HG02571 (cell line): ENCODE results near the gene ZBTB32.
A peak's percentile ranks its signal among the peaks of the same experiment; 100 is the strongest.

ENCODE experiments used
- ATAC-seq: cut with Tn5 transposase; IDR thresholded peaks from one replicate; pipeline ENCODE4 v1.9.1; 2021; ENCODE audit warnings: mild to moderate bottlenecking, moderate library complexity; ENCODE audit not compliant: unreplicated experiment

ZBTB32 gene

DNA sequence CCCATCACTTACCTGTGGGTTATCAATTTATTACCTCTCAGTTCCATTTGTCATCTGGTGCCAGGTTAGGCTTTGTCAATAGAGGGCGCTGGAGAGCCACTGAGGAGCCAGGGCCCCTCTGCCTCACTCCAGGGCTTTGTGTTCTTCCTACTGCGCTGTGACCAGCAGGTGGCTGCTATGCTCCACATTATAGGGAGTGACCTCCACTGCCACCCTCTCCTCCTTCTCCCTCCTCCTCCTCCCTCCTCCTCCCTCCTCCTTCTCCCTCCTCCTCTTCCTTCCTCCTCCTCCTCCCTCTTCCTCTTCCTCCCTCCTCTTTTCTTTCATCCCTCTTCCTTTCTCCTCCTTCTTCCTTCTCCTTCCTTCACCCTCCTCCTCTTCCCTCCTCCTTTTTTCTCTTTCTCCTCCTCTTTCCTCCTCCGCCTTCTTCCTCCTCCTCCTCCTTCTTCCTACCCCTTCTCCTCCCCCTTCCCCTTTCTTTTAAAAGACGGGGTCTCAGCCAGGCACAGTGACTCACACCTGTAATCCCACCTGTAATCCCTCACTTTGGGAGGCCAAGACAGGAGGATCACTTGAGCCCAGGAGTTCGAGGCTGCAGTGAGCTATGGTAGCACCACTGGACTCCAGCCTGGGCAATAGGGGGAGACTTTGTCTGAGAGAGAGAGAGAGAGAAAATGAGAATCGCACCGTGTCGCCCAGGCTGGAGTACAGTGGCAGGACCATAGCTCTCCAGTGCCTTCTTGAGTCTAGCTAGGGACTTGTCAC is 10.3 kb upstream of the ZBTB32 start:
- ATAC-seq, result peak; percentile 78

DNA sequence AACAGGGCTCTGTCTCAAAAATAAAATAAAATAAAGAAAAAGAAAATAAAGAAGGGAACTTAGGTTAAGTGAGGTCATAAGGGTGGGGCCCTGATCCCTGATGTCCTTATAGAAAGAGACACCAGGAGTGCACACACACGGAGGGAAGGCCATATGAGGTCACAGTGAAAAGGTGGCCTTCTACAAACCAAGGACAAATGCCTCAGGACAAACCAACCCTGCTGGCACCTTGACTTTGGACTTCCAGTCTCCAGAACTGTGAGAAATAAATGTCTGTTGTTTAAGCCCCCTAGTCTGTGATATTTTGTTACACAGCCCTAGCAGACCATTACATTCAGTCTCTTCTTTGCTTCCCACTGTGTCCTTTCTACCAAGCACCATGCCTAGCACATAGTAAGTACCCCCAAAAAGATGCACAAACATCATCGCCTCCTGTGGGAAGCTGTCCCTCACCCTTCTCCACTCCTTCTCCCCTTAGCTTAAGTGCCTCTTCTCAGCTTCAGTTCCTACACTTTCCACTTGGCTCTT is 8.4 kb upstream of the ZBTB32 start:
- ATAC-seq, result no peak

DNA sequence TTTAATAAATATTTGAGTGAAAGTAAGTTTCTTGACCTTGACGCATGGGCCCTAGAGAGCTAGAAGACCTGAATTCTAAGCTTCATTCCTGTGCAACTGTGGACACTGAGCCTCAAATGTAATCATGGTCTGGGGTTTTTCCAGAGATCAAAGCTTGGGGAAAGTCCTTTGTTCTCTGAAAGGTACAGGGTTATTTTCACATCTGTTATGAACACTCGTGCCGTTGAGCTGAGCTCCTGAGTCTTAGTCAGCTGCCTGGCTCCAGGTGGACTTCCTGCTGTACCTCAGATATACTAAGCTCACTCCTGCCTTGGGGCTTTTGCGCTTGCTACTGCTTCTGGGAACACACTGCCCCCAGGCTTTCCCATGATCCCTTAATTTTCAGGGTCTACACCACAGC is 7.5 kb upstream of the ZBTB32 start:
- ATAC-seq, result no peak

DNA sequence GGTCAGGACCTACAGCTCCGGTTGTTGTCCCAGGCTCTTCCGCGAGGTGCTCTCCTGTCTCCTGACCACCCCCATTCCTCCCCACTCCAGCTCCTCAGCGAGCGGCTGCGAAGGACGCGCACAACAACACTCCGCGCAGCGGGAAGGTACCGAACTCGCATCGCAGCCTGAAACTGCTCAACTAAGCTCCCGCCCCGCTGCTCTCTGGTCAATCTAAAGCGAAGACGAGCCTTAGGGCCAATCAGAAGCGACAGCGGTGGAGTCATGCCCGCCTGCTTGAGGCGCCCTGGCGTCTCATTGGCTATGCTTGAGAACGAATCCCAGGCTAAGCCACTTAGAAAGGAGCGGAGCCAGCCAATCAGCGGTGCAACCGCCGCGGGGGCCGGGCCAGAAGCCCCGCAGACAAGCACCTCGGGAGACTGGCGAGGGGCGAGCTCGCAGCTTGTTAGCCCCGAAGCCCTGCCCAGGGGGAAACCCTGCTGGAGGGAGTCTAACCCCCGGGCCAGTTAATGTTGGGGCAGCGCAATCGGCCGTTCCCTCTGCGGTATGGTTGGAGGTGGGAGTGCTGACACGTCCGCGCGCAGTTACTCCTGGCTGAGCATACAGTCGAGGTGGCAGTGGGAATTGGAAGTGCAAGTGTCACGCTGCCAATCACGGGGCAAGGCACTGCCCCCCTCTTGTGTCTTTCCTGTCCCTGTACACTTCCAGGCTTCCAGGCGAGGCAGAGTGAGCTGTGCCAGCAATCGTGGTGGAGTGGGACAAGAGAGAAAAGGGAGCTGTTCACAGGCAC is 1.9 kb upstream of the ZBTB32 start:
- ATAC-seq, result peak; percentile 97

DNA sequence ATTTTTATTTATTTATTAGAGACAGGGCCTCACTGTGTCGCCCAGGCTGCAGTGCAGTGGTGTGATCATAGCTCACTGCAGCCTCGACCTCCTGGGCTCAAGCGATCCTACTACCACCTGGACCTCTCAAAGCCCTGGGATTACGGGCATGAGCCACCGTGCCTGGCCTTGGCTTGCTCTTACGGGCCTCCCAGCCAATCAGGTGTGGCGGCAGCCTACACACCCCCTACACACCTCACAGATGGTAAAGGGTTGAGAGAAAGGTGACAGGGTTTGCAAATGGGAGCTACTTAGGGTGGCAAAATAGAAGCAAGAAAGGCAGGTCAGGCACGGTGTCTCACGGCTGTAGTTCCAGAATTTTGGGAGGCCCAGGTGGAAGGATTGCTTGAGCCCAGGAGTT is 1.0 kb upstream of the ZBTB32 start:
- ATAC-seq, result no peak

DNA sequence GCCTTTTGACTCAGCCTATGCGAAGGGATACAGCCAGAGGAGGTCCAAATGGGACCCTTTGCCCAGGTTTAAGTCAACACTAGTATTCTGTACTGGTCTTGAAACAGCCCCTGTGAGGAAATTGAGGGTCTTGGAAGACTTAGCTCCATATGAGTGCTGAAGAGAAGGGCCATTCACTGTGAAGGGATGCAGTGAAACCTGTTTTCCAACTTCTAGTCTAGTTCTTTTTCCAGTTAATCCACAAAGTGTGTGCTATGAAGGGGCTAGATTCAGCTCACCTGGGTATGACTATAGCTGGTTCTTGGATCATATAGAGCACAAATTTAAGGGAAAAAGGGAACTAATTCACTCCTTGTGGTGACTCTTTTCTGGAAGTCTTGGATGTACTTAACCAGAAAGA is 4.0 kb downstream of the ZBTB32 start:
- no peak for ATAC-seq

DNA sequence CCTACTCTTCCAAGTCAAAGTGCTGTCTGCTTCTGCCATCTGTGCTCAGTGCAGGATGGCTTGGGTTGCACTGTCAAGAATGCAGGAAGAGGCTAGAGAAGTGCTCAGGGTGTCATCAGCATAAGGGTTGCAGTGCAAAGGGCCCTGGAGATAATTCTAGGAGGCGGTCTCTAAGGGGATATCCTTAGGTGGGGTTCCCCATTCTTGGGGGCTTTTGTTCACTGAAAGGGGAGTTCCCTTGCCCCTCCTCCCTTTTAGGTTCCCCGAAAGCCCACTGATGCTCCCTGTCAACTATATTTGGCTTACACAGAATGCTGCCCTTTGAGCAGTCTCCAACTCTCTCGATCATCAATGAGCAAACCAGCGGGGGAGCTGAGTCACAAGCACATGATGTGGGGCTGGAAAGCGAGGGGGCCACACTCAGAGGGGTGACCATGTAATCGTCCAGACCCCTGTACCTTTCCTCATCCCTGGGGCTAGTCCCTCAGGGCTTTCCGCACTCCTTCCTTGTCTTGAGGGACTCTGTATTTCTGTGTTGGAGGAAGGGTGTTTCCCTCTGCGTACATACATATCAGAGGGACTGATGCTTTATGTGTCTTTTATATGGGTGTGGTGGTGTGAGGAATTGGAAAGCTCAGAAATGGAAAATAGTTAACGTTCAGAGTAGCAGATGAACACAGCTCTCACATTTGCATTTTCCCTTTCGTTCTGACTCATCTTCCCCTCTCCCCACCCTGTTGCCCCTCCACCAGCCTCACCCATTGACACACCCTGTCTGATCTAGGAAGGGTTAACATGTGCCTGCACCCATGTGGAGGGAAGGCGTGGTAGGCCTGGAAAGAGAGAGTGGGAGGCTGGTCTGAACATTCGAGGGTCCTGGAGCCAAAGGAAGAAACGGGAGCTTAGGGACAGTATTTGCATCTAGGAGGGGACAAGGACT is 6.7 kb downstream of the ZBTB32 start:
- ATAC-seq, result no peak

DNA sequence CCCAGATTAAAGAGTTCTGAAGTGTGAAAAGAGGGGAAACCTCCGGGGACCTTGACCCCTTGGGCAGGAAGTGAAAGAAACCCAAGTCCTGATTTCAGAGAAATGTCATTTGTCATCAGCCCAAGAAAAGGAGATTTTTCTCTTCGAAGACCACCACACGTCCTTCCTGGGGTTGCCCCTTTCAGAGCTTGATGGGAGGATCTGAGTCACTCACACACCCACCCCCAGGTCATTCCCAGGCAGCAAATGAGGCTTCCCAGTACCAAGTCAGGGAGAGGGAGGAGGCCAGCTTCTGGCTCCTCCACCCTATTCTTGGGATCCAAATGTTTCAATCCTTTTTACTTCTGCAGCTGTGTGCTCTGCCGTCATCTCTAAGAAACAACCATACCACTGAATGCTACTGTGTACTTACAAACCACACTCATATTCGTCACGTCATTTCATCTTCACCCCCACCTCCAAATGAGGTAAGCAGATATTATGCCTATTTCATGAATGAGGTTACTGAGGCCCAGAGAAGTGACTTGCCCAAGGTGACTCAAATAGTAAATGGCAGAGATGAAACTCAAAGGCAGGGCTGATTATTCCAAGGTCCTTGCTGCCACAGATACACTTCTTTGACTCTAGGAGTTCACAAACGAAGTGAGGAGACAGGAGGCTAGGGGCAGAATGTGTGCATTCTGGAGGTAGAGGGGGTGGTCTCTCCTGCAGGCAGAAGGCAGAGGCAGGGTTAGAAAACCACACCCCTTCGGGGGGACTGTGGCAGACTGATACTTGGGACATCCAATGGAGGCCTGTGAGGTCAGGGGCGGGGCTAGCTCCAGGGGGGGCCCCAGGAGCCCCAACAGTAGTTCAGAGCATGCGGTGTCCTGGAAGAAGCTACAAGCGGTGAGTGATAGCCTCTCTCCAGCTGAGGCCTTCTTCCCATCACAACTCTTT is 8.5 kb downstream of the ZBTB32 start:
- no peak for ATAC-seq

DNA sequence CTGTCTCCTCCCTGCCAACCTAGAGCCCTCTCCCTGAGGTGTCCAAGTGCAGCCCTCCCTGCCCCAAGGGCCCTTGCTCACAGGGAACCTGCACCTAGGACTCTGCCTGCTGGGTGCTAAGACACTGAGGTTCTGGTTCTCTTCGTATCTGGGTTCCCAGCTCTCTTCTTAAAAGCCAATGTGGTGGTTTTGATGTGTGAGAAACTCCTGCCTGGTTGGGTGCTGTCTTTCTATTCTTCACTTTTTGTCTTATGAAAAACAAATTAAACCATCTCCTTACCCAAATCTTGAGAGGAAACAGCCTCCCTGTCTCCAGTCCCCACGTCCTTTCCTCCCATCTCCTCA is 9.1 kb downstream of the ZBTB32 start:
- no peak for ATAC-seq

DNA sequence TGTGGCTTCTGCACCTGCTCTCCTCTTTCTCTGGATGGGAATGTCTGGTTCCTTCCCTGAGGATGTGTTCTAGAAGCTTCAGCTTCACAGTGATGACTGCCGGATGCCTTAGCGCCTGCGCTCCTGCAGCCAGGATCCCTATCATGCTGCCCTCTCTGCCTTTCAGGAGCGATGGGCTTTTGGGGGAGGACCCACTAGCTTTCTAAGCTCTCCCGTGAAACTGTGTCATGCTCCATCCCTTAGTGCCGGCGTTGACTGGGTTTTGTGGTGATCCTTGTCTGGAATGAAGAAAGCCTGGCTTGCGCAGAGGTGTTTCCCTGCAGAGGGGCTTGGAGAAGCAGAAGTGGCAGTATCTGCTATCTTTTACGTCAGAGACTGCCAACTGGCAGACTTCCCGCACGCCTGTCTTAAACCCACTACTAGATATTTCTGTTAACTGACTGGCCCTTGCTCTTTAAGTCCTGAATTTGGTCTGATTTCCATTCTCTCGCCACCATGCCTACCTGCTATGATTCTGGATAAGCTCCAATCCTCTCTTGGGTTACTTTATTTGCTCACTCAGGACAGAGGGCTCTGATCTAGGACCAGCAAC is 9.6 kb downstream of the ZBTB32 start:
- no peak for ATAC-seq

DNA sequence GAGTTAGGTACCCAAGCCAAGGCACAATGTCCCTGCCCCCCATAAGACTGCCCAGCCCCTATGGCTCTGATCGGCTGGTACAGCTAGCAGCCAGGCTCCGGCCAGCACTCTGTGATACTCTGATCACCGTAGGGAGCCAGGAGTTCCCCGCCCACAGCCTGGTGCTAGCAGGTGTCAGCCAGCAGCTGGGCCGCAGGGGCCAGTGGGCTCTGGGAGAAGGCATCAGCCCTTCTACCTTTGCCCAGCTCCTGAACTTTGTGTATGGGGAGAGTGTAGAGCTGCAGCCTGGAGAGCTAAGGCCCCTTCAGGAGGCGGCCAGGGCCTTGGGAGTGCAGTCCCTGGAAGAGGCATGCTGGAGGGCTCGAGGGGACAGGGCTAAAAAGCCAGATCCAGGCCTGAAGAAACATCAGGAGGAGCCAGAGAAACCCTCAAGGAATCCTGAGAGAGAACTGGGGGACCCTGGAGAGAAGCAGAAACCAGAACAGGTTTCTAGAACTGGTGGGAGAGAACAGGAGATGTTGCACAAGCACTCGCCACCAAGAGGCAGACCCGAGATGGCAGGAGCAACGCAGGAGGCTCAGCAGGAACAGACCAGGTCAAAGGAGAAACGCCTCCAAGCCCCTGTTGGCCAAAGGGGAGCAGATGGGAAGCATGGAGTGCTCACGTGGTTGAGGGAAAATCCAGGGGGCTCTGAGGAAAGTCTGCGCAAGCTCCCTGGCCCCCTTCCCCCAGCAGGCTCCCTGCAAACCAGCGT is 10.4 kb downstream of the ZBTB32 start:
- ATAC-seq, result no peak

DNA sequence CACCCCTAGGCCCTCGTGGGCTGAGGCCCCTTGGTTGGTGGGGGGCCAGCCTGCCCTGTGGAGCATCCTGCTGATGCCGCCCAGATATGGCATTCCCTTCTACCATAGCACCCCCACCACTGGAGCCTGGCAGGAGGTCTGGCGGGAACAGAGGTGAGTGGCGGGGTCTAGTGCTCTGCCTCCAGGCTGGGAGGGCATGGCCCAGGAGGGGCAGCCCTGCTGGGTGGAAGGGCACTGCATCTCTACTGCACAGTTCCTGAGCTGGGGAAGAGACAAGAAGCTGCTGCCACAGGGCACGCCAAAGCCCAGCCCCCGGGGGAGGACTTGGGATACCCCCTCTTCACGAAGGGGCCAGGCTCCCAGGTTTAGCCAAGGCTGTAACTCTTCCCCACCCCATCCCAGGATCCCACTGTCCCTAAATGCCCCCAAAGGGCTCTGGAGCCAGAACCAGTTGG is 11.0 kb downstream of the ZBTB32 start:
- ATAC-seq, result no peak

DNA sequence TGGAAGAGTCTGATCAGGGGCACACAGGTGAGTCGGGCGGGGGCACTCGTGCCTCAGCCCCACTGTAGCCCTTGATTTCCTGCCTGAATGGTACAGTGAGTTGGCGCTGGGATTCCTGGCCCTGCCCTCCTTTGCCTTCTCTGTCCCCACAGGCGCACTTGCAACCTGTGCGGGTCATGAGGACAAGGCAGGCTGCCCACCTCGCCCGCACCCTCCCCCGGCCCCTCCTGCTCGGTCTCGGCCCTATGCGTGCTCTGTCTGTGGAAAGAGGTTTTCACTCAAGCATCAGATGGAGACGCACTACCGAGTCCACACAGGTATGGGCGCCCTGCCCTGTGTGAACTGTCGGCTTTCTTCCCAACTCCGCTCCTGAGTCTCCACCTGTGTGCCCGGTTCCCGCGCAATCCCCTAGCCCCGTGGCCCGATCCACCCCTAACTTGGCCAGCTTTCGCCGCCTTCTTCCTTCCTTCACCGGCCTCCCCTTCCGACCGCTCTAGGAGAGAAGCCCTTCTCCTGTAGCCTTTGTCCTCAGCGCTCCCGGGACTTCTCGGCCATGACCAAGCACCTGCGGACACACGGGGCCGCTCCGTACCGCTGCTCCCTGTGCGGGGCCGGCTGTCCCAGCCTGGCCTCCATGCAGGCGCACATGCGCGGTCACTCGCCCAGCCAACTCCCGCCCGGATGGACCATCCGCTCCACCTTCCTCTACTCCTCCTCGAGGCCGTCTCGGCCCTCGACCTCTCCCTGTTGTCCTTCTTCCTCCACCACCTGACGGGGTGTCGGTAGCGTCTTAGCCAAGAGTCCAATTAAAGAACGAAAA is 11.8 kb downstream of the ZBTB32 start:
- no peak for ATAC-seq

DNA sequence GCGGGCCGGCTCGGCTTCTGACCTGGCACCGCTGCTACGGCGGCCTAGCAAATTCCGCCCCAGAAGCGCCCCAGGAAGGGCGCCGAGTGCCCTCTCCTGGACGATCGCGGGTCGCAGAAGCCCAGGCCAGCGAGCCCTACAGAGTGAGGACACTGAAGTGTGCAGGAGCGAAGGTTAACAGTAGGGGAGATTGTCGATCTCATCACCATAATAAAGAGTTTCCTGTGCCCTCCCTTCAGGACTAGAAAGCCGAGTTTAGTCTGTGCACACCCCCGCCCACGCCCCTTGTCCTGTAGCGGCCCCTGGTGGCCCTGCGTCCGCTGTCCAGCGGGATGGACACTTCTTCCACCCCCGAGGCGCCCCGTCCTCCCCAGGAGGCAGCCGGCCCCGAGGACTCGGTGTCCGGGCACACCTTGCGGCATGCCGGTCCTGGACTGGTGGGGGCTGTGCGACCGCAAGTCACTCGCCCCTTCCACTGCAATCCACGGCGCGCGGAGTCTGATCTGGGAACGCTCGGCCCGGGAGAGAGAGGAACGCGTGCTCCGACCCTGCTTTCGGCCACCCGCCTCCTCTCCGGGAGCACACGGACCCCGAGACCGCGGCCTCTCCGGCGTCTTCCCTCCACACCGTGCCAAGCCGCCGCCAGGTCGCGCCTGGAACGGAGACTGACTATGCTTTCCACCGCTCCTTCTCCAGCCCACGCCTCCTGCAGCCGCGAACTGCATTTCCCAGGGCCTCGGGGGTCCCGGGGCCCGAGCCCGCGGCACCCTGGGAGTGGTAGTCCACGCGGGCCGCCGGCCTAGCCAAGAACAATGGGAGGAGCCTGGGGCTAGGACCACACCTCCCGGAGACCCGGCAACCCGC is 12.7 kb downstream of the ZBTB32 start:
- peak; percentile 53 for ATAC-seq

DNA sequence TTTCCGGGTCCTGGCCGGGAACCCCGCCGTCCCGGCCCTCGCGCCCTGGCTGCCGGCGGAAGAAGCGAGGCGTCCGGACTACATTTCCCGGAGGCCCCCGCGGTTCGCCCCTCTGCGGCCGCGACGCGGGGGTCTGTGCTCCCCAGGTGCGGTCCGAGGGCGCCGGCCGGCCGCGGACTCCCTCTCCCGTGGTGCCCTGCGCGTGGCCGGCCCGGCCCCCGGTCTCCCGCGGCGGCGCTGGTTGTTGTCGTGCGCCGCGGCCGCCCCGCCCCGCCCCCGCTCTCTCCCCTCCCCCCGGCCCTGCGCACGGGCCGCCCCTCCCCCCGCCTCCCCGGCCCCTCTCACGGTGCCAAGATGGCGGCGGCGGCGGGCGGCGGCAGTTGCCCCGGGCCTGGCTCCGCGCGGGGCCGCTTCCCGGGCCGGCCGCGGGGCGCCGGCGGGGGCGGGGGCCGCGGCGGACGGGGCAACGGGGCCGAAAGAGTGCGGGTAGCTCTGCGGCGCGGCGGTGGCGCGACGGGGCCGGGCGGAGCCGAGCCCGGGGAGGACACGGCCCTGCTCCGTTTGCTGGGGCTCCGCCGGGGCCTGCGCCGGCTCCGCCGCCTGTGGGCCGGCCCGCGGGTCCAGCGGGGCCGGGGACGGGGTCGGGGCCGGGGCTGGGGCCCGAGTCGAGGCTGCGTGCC is 13.4 kb downstream of the ZBTB32 start, which contains the start of gene KMT2B:
KMT2B (plus strand) TSS at position 339 of the 680 bp plus-strand sequence; CDS start at position 355, 16 bp downstream.
- no peak for ATAC-seq

DNA sequence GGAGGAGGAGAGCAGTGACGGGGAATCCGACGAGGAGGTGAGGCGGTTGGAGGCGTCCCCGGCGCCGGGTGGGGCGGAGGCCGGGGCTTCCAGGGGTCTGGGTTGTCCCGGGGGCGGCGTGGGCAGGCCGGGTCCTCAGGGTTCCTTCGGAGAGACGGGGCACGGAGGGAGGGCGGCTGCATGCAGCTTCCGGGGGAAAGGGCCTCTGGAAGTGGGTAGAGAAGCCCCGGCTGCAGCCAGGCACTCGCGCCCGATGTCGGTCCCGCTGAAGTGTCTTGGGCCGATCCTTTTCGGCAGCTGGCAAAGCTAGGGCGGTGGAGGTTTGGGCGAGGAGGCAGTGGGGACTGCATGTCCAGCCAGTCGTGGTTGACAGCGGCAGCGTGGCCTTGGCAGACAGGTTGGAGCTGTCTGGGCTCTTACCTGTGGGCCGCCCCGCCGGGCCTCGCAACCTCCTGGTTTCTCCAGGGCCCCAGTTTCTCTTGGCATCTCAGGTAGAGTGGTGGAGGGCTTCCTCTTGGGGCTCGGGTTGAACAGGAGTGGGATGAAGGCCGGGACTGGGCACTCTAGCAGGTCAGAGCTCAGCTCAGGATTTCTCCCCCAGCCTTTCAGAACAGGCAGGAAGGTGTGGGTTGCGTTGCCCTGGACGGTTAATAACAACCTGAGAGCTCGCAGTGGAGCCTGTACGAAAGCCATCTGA is 14.1 kb downstream of the ZBTB32 start:
- no peak for ATAC-seq
